BLaER1 (cell line): ENCODE data around the gene H2BK1.
A peak's percentile ranks its signal among the peaks of the same experiment; 100 is the strongest.

Experiments used
- H3K27ac ChIP-seq: shearing (Covaris generic); formaldehyde crosslinking; 2 replicates; pipeline ENCODE4 v1.8.1; 2022
- H3K27me3 ChIP-seq: shearing (Covaris generic); formaldehyde crosslinking; 2 replicates; pipeline ENCODE4 v1.8.1; 2022
- H3K36me3 ChIP-seq: shearing (Covaris generic); formaldehyde crosslinking; 2 replicates; pipeline ENCODE4 v1.8.1; 2022
- H3K4me1 ChIP-seq: shearing (Covaris generic); formaldehyde crosslinking; 2 replicates; pipeline ENCODE4 v1.8.1; 2022
- H3K4me2 ChIP-seq: shearing (Covaris generic); formaldehyde crosslinking; 2 replicates; pipeline ENCODE4 v1.8.1; 2022
- H3K4me3 ChIP-seq: shearing (Covaris generic); formaldehyde crosslinking; 2 replicates; pipeline ENCODE4 v1.8.1; 2022
- H3K9ac ChIP-seq: shearing (Covaris generic); formaldehyde crosslinking; 2 replicates; pipeline ENCODE4 v1.8.1; 2022
- H3K9me3 ChIP-seq: shearing (Covaris generic); formaldehyde crosslinking; 2 replicates; pipeline ENCODE4 v1.8.1; 2022
- H4K20me1 ChIP-seq: shearing (Covaris generic); formaldehyde crosslinking; 2 replicates; pipeline ENCODE4 v1.8.1; 2022
- Cebpa-rat ChIP-seq: shearing (Covaris generic); IDR thresholded peaks from 2 replicates; pipeline ENCODE4 v1.8.1; 2022

The H2BK1 gene

DNA sequence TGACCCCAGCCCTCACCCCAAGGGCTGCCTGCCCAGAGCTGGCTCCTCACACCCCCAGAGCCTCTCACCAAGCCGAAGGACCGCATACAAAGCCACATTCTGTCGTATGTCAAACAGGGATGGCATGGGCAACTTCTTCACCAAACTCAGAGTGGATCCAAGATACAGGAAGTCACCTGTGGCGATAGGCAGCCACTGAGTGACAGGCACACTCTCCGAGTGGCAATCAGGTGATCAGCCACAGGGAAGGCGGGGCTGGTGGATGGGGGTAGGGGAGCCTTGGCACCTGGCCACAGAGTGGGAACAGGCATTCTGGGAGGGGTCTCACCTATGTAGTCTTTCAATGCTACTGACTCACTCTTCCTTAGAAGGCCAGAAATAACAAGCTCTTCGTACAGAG is 16.1 kb downstream of the H2BK1 start:
- H3K9me3 ChIP-seq, result no peaks in the 10 kb centered on the region
- no peak overlapping the region for H3K4me2 ChIP-seq
- peaks cover 7% of the 10 kb centered on the region for H3K4me1 ChIP-seq
- no peak overlapping the region for H3K27ac ChIP-seq
- no peaks in the 10 kb centered on the region for H3K36me3 ChIP-seq
- peaks cover 40% of the 10 kb centered on the region; the same call in 1 of the 2 replicates for H4K20me1 ChIP-seq
- H3K9ac ChIP-seq, result no peak overlapping the region
- peaks cover 78% of the 10 kb centered on the region for H3K27me3 ChIP-seq
- no peak overlapping the region for H3K4me3 ChIP-seq
- no peak for TF ChIP-seq Cebpa-rat

DNA sequence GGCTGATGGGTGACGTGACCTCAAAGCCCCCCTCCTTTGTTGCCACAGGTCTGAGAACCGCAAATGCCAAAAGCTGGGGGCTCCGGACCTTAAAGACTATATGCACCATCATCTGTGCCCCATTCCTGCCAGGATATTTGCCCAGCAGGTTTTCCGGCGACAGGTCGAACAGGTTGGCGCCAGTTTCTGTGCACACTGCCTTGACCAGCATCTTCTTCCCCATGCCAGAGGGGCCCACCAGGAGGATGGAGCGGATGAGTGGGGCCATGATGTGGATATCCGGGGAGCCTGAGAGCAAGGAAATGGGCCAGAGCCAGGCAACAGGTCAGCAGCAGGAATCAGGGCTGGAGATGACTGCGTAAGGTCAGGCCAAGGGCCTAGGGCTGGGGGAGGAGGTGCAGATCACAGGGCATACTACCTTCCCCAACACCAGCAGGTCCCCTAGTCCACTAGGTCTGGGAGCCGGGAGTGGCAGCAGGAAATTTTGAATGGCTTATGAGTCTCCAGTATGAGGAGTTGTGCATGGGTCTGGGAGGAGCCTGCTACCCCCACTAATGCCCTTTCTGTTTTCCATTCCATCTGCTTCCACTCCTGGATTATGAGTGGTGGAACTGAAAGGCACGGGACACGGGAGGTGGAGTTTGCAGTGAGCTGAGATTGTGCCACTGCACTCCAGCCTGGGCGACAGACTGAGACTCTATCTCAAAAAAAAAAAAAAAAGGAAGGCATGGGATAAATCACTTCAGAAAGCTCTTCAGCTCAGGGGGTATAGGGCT is 16.9 kb downstream of the H2BK1 start:
- Histone ChIP-seq H4K20me1 (peaks cover 42% of the 10 kb centered on the region; the same call in 1 of the 2 replicates), H3K4me1 (peaks cover 13% of the 10 kb centered on the region), H3K4me3 (no peak overlapping the region), H3K9ac (no peak overlapping the region), H3K9me3 (no peaks in the 10 kb centered on the region), H3K4me2 (no peak overlapping the region), H3K36me3 (no peaks in the 10 kb centered on the region), H3K27ac (no peak overlapping the region), H3K27me3 (peaks cover 73% of the 10 kb centered on the region)
- TF ChIP-seq Cebpa-rat, result no peak

GRCh38 chr7:151192002-151192539 is 18.2 kb downstream of the H2BK1 start:
- TF ChIP-seq Cebpa-rat, result no peak
- H3K4me3 ChIP-seq, result no peak overlapping the region
- H3K36me3 ChIP-seq, result no peaks in the 10 kb centered on the region
- H3K9ac ChIP-seq, result no peak overlapping the region
- no peaks in the 10 kb centered on the region for H3K9me3 ChIP-seq
- peaks cover 56% of the 10 kb centered on the region for H4K20me1 ChIP-seq
- H3K4me1 ChIP-seq, result peaks cover 26% of the 10 kb centered on the region
- no peak overlapping the region for H3K4me2 ChIP-seq
- no peak overlapping the region for H3K27ac ChIP-seq
- peaks cover 67% of the 10 kb centered on the region for H3K27me3 ChIP-seq

DNA sequence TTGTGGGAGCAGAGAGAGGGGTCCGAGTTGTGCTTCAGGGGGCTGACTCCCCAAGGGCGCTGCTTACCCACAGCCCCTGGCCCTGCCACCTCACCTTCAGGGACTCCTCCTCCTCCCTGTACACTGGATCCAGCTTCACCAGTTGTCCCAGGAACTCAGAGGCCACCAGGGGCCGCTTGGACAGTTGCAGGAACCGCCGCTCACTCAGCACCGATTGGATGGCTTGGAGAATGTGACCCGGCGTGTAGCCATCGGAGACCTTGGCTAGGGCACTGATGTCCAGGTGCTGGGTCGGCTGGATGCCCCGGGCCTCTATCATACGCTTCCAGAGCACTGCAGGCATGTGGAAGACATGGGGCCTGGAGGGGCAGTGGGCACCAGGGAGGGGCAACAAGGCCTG is 18.7 kb downstream of the H2BK1 start:
- no peak overlapping the region for H3K27ac ChIP-seq
- TF ChIP-seq Cebpa-rat, result no peak
- no peaks in the 10 kb centered on the region for H3K36me3 ChIP-seq
- no peak overlapping the region for H3K4me2 ChIP-seq
- no peak overlapping the region for H3K4me3 ChIP-seq
- peaks cover 32% of the 10 kb centered on the region for H3K4me1 ChIP-seq
- H3K9ac ChIP-seq, result no peak overlapping the region
- H3K9me3 ChIP-seq, result no peaks in the 10 kb centered on the region
- peaks cover 67% of the 10 kb centered on the region for H3K27me3 ChIP-seq
- peaks cover 61% of the 10 kb centered on the region for H4K20me1 ChIP-seq

DNA sequence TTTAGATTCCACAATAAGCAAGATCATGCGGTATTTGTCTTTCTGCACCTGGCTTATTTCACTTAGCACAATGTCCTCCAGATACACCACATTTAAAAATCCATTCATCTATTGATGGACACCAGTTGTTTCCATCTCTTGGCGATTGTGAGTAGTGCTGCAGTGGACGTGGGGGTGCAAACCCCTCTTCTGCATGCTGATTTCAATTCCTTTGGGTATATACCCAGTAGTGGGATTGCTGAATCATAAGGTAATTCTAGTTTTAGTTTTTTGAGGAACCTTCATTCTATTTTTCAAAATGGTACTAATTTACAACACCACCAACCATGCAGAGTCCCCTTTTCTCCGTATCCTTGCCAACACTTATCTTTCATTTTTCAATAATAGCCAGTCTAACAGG is 21.2 kb downstream of the H2BK1 start:
- H3K9me3 ChIP-seq, result no peaks in the 10 kb centered on the region
- H4K20me1 ChIP-seq, result peaks cover 65% of the 10 kb centered on the region
- H3K4me2 ChIP-seq, result no peak overlapping the region
- H3K4me3 ChIP-seq, result no peak overlapping the region
- H3K36me3 ChIP-seq, result no peaks in the 10 kb centered on the region
- TF ChIP-seq Cebpa-rat, result no peak
- peaks cover 48% of the 10 kb centered on the region for H3K27me3 ChIP-seq
- peaks cover 35% of the 10 kb centered on the region for H3K4me1 ChIP-seq
- no peak overlapping the region for H3K27ac ChIP-seq
- no peak overlapping the region for H3K9ac ChIP-seq

GRCh38 chr7:151188252-151188542 is 22.1 kb downstream of the H2BK1 start:
- Histone ChIP-seq H3K4me2 (peak overlapping the region; percentile 90), H3K27me3 (peaks cover 43% of the 10 kb centered on the region), H3K9ac (no peak overlapping the region), H3K9me3 (no peaks in the 10 kb centered on the region), H3K27ac (no peak overlapping the region), H3K4me1 (peaks cover 35% of the 10 kb centered on the region), H3K4me3 (no peak overlapping the region), H3K36me3 (no peaks in the 10 kb centered on the region), H4K20me1 (peaks cover 62% of the 10 kb centered on the region)
- TF ChIP-seq Cebpa-rat, result no peak

DNA sequence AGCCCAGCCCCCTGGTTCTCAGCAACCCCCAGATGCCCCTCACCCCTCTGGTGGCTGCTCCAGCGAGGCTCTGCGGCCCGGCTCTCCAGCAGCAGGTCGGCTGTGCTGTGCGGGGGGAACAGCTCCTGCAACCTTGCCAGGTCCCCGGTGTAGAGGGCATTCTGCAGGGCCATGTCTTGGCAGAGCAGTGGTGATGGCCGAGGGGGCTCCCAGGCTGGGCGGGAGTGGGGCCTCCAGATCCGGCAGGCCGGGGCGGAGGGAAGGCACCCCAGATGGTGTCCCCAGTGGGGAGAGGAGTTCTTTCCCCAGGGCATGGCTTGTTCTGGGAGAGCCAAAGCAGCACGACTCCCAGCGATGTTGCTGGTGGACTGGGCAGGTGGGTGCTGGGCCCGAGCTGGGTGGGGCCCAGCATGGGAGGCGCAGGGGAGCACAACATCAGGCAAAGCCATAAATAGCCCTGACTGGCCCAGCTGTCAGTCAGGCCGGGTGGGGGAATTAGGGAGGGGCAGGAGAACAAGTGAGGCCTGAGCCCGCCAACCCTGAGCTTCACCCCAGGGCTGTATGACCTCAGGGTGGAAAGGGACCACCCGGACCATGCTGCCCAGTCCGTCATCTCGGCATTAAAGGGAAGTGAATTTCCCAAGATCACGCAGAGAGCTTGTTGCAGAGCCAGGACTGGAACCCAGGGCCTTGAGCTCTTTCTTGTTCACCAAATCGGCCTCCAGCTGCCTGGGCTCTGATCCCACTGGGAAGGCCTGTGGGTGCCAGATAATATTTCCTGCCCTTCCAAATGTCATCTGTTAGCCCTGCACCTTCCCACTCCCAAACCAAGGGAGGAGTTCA is 22.7 kb downstream of the H2BK1 start:
- Histone ChIP-seq H4K20me1 (peaks cover 58% of the 10 kb centered on the region), H3K9me3 (no peaks in the 10 kb centered on the region), H3K9ac (0 out of 2 replicates have a peak overlapping the region, but pooled peaks have one; percentile 10), H3K36me3 (no peaks in the 10 kb centered on the region), H3K4me3 (no peak overlapping the region), H3K27me3 (peaks cover 38% of the 10 kb centered on the region), H3K4me2 (peak overlapping the region; percentile 90), H3K27ac (no peak overlapping the region), H3K4me1 (peaks cover 35% of the 10 kb centered on the region)
- TF ChIP-seq Cebpa-rat, result no peak

DNA sequence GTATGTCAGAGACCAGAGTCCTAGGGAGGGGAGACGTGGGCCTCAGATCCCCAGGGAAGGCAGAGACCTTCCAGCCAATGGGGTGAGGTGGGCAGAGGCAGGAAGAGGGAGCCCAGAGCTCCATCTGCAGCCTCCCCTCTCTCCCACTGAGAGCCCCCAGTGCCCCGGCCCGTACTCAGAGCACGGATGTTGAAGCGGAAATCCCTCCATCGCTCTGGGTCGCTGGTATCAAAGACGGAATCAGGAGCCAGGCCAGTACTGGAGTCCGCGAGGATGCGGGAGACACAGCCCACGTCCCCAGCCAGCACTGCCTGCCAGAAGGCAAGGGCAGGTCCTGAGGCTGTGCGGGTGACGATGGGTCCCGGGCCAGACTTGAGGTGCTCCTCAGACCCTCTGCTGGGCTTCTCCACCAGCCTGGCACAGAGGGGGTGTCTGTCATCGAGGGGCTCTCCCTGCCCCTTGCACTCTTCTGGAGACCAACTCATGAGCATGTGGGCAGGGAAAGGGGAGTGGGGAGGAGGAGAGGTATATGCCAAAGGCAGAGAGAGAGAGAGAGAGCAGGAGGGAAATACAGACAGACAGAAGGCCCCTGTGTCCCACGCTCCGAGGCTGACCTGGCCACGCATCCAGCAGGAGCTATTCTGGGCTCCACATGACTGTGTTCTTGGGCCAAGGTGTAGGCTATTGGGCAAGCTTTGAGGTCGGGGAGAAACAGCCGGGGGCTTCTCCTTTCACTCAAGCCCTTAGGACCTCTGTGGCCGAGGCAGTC is 23.5 kb downstream of the H2BK1 start, which contains the start of gene ASB10:
Gene ASB10, minus strand, starts transcription at position 611 of the 769 bp plus-strand sequence. Its CDS starts 120 bp downstream, at position 491.
- H3K4me2 ChIP-seq, result peak within 1 kb of the TSS; percentile 90
- H3K36me3 ChIP-seq, result no peaks in the 10 kb centered on the region
- H3K27me3 ChIP-seq, result peaks cover 36% of the 10 kb centered on the region
- no peaks in the 10 kb centered on the region for H3K9me3 ChIP-seq
- H3K4me3 ChIP-seq, result no peak within 1 kb of the TSS
- H3K27ac ChIP-seq, result no peak within 1 kb of the TSS
- peaks cover 35% of the 10 kb centered on the region for H3K4me1 ChIP-seq
- H4K20me1 ChIP-seq, result peaks cover 50% of the 10 kb centered on the region
- no peak for TF ChIP-seq Cebpa-rat
- H3K9ac ChIP-seq, result 0 out of 2 replicates have a peak within 1 kb of the TSS, but pooled peaks have one; percentile 10
